GM18873 (cell line): Measurements from ENCODE around the gene PLGRKT.
"Not testable (repeated sequence)": the region's sequence is repeated elsewhere in the genome, so short reads cannot be mapped to it uniquely, and the experiment has no call there.

Experiments used
- ATAC-seq: cut with Tn5 transposase; IDR thresholded peaks from one replicate; pipeline ENCODE4 v1.9.1; 2021; ENCODE audit warnings: mild to moderate bottlenecking, moderate library complexity, moderate number of reproducible peaks; ENCODE audit not compliant: unreplicated experiment, low FRiP score

The PLGRKT gene

GRCh38 chr9:5453004-5453403 lies 15.3 kb upstream of the PLGRKT start:
- ATAC-seq = no peak

- no peak for ATAC-seq
These were observed 14.5 kb upstream of the PLGRKT start for GRCh38 chr9:5452286-5452609.

GRCh38 chr9:5450359-5451091 lies 12.8 kb upstream of the PLGRKT start, which contains the start of gene CD274:
Gene CD274, plus strand, starts transcription at chr9:5450542. Its CDS starts 5,572 bp downstream, at chr9:5456114.
- no peak for ATAC-seq

- no peak for ATAC-seq
These were observed 12.0 kb upstream of the PLGRKT start for GRCh38 chr9:5449521-5450358.

GRCh38 chr9:5448461-5449435 lies 11.0 kb upstream of the PLGRKT start:
- no peak for ATAC-seq

GRCh38 chr9:5448016-5448415 lies 10.3 kb upstream of the PLGRKT start:
- ATAC-seq = no peak

- ATAC-seq = no peak
These were observed 9.6 kb upstream of the PLGRKT start for GRCh38 chr9:5447337-5447736.

- ATAC-seq = no peak
These were observed 8.9 kb upstream of the PLGRKT start for GRCh38 chr9:5446451-5447236.

- ATAC-seq = no peak
These were observed 8.2 kb upstream of the PLGRKT start for GRCh38 chr9:5445886-5446285.

GRCh38 chr9:5445096-5445495 lies 7.4 kb upstream of the PLGRKT start:
- not testable (repeated sequence) for ATAC-seq

GRCh38 chr9:5443850-5444249 lies 6.1 kb upstream of the PLGRKT start:
- ATAC-seq = no peak

GRCh38 chr9:5442400-5443011 lies 4.8 kb upstream of the PLGRKT start:
- no peak for ATAC-seq

GRCh38 chr9:5441043-5441442 lies 3.3 kb upstream of the PLGRKT start:
- ATAC-seq = no peak

GRCh38 chr9:5440426-5440825 lies 2.7 kb upstream of the PLGRKT start:
- ATAC-seq = no peak

- peak; percentile 42 for ATAC-seq
These were observed 807 bp upstream of the PLGRKT start for GRCh38 chr9:5438301-5439162.

- no peak for ATAC-seq
These were observed 1.3 kb downstream of the PLGRKT start for GRCh38 chr9:5436441-5436840.

- no peak for ATAC-seq
These were observed 1.8 kb downstream of the PLGRKT start for GRCh38 chr9:5435912-5436311.
